AG09309 (cell line): ENCODE measurements around the gene DQX1.

ENCODE experiments used
- DNase-seq: peaks from one replicate; pipeline ENCODE4 v3.0.0-alpha.2; 2010; ENCODE audit warnings: low read depth
- H3K4me3 ChIP-seq: 2 replicates; pipeline ENCODE4 v1.5.1; 2011; ENCODE audit warnings: mild to moderate bottlenecking, low read depth, low read length, moderate library complexity; ENCODE audit not compliant: control insufficient read depth
- TF ChIP-seq, protein P1 (sequence below): IDR thresholded peaks from 2 replicates; pipeline ENCODE4 v1.5.1; 2011; ENCODE audit warnings: mild to moderate bottlenecking, low read depth, low read length, inconsistent platforms; ENCODE audit not compliant: insufficient read depth, control insufficient read depth; ENCODE audit errors: missing control alignments

The DQX1 gene

GRCh38 chr2:74527741-74528140 is 1.7 kb upstream of the DQX1 start:
- H3K4me3 ChIP-seq, result no peak overlapping the region
- TF ChIP-seq, protein P1, sequence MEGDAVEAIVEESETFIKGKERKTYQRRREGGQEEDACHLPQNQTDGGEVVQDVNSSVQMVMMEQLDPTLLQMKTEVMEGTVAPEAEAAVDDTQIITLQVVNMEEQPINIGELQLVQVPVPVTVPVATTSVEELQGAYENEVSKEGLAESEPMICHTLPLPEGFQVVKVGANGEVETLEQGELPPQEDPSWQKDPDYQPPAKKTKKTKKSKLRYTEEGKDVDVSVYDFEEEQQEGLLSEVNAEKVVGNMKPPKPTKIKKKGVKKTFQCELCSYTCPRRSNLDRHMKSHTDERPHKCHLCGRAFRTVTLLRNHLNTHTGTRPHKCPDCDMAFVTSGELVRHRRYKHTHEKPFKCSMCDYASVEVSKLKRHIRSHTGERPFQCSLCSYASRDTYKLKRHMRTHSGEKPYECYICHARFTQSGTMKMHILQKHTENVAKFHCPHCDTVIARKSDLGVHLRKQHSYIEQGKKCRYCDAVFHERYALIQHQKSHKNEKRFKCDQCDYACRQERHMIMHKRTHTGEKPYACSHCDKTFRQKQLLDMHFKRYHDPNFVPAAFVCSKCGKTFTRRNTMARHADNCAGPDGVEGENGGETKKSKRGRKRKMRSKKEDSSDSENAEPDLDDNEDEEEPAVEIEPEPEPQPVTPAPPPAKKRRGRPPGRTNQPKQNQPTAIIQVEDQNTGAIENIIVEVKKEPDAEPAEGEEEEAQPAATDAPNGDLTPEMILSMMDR, result no peak
- DNase-seq, result no peak

- TF ChIP-seq, protein P1, result no peak
- no peak for DNase-seq
- no peak overlapping the region for H3K4me3 ChIP-seq
Observed at GRCh38 chr2:74526649-74527230, 709 bp upstream of the DQX1 start.

DNA sequence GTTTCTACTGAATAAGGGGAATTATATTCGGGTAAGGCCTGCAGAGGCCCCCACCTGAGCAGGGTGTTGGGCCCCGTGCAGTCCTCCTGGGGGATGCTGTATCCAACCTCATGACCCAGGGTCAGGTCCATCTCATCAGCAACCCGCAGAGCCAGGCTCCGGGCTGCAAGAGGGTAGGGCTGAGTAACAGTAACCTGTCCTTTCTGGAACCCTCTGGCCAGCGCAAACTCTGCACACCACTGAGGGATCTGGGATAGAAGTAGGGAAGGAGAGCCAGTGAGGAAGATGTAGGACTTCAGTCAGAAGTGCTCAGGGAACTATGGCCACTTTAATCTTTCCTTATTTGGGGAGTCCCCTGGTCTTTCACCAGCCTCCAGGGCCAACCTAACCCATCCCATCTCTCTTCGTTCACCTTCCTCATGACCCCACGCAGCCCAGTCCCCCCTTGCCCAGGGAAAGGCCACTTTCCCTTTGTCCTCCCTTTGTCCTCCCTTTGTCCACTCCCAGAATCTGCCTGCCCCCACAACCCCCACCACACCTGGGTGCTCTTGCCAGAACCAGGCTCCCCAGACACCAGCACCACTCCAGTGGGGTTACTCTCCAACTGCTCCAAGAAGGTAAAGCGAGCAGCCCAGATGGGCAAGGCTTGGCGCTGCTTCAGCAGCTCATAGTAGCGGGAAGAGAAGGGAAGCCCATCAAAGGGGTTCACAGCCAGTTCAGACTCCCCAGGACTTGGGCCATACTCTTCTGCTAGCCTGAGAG is 895 bp downstream of the DQX1 start:
- no peak overlapping the region for H3K4me3 ChIP-seq
- DNase-seq, result no peak
- TF ChIP-seq, protein P1, result no peak

GRCh38 chr2:74524005-74524404 is 2.0 kb downstream of the DQX1 start:
- DNase-seq, result no peak
- TF ChIP-seq, protein P1, result no peak
- no peak overlapping the region for H3K4me3 ChIP-seq

- no peak for DNase-seq
- TF ChIP-seq, protein P1, result no peak
- no peak overlapping the region for H3K4me3 ChIP-seq
Observed at GRCh38 chr2:74522516-74522915, 3.5 kb downstream of the DQX1 start.

DNA sequence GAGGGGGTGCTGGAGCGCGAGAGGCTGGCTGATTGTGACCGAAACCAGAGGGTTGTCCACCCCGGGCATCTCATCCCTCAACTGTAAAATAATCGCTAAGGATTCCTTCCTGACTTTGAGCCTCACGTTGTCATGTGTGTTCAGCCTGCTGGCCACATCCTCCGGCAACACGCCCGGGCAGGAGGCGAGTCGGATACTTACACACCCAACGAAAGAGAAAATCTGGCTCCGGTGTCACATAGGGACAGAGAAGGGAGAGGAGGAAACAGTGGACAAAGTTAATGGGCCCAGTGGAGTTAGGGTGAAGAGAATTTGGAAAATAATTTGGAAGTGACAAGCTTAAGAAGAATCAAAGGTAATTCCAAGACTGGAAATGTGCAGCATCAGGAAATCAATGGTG is 9.4 kb downstream of the DQX1 start:
- DNase-seq, result no peak
- H3K4me3 ChIP-seq, result no peak overlapping the region
- TF ChIP-seq, protein P1, result no peak
